IMR-90 (cell line): ENCODE data around the gene TRPC4AP. TPM values are rescaled to one million over a fixed set of nuclear protein-coding genes. Genes with fewer than 3 reads are reported as not detected.

ENCODE experiments used
- MAFK ChIP-seq: IDR thresholded peaks from 2 replicates; pipeline ENCODE4 v1.6.1; 2012; ENCODE audit warnings: low read depth, low read length, improper control_type of control experiment
- MXI1 ChIP-seq: IDR thresholded peaks from 2 replicates; pipeline ENCODE4 v1.6.1; 2012; ENCODE audit warnings: low read depth, mild to moderate bottlenecking, low read length, moderate library complexity, borderline replicate concordance
- polyA plus RNA-seq, 3 experiments: library from polyadenylated mRNA; depleted of rRNA; stranded (reverse); fragments of >200 nt; gene quantifications; 2 replicates each; pipeline ENCODE4 v1.2.3, GENCODE V29; 2012; ENCODE audit warnings: low replicate concordance in 1 of 3
- total RNA-seq: library from RNA; depleted of rRNA; stranded (reverse); fragments of >200 nt; gene quantifications from 2 replicates; pipeline ENCODE4 v1.2.3, GENCODE V29; 2012
- TF ChIP-seq, protein P1 (sequence below): fragments of 150-350 bp; IDR thresholded peaks from 2 replicates; pipeline ENCODE4 v1.6.1; 2016; ENCODE audit warnings: low read depth, mild to moderate bottlenecking, low read length, moderate library complexity, borderline replicate concordance

The TRPC4AP gene
- total and polyA plus RNA-seq, 2 of the 4 experiments (the other 2 are of a cell fraction), result 41.0 to 81.0 TPM

DNA sequence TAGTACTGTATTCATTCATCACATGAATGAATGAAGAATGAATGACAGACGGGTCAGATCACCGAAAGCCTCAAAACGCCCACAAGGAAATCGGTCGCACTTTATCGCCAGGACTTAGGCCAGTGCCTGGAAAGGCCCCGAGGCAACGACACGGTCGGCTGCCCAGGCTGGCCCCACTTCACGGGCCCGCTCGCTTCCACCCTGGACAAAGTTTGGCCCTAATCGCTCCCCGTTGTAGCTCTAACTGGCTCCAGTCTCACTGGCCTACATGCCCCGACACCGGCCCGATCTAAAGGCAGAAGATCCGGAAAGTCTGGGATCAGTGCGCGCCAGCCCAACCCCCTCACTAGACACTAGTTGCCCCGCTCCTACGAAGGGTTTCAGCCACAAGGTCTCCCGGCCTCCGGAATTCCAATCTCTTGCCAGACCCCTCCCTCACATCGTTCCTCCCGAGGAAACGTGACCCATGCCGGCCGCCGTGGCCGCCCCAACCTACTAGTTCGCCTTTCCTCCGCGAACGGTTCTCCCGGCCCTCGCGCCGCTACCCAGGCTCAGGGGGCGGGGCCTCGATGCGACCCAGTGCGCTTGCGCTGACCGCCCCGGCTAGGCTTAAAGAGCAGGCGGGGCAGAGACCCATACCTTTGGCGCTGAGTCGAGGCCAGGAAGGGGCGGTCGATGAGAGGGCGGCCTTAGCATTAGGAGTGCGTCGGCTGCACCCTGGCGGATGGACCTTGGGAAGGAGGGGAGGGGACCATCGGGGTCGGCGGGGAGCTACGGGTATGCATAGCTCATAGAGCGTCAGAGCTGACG is 137.2 kb downstream of the TRPC4AP start, which contains the start of the genes GSS and MYH7B (continued):
- TF ChIP-seq, protein P1, sequence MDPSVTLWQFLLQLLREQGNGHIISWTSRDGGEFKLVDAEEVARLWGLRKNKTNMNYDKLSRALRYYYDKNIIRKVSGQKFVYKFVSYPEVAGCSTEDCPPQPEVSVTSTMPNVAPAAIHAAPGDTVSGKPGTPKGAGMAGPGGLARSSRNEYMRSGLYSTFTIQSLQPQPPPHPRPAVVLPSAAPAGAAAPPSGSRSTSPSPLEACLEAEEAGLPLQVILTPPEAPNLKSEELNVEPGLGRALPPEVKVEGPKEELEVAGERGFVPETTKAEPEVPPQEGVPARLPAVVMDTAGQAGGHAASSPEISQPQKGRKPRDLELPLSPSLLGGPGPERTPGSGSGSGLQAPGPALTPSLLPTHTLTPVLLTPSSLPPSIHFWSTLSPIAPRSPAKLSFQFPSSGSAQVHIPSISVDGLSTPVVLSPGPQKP, result no peak
- TF ChIP-seq MAFK, result no peak
- no peak for TF ChIP-seq MXI1
